AG09309 (cell line): ENCODE measurements around the gene SERPINB13.

Experiments used
- DNase-seq: peaks from one replicate; pipeline ENCODE4 v3.0.0-alpha.2; 2010; ENCODE audit warnings: low read depth
- H3K4me3 ChIP-seq: 2 replicates; pipeline ENCODE4 v1.5.1; 2011; ENCODE audit warnings: mild to moderate bottlenecking, low read depth, low read length, moderate library complexity; ENCODE audit not compliant: control insufficient read depth
- TF ChIP-seq, protein P1 (sequence below): IDR thresholded peaks from 2 replicates; pipeline ENCODE4 v1.5.1; 2011; ENCODE audit warnings: mild to moderate bottlenecking, low read depth, low read length, inconsistent platforms; ENCODE audit not compliant: insufficient read depth, control insufficient read depth; ENCODE audit errors: missing control alignments

Gene SERPINB13

DNA sequence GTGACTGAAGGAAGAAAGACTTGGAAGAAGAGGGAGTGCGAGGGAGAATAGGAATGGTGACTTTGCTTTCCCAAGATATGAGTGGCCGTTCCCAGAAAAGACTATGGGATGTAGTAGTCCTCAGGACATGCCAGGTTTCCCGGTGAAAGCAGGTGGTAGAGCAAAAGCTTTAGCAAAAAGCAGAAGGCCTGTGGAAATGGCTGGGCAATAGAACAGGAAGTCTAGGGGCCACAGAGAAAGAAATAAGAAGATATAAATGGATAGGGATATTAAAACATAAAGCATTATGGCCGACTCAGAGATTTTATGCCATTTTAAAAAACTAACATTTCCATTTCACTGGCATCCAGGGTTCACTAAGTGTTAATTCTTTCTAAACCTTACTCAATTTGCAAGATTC, 1.2 kb upstream of the SERPINB13 start:
- no peak for DNase-seq
- no peak overlapping the region for H3K4me3 ChIP-seq
- TF ChIP-seq, protein P1, sequence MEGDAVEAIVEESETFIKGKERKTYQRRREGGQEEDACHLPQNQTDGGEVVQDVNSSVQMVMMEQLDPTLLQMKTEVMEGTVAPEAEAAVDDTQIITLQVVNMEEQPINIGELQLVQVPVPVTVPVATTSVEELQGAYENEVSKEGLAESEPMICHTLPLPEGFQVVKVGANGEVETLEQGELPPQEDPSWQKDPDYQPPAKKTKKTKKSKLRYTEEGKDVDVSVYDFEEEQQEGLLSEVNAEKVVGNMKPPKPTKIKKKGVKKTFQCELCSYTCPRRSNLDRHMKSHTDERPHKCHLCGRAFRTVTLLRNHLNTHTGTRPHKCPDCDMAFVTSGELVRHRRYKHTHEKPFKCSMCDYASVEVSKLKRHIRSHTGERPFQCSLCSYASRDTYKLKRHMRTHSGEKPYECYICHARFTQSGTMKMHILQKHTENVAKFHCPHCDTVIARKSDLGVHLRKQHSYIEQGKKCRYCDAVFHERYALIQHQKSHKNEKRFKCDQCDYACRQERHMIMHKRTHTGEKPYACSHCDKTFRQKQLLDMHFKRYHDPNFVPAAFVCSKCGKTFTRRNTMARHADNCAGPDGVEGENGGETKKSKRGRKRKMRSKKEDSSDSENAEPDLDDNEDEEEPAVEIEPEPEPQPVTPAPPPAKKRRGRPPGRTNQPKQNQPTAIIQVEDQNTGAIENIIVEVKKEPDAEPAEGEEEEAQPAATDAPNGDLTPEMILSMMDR, result no peak

DNA sequence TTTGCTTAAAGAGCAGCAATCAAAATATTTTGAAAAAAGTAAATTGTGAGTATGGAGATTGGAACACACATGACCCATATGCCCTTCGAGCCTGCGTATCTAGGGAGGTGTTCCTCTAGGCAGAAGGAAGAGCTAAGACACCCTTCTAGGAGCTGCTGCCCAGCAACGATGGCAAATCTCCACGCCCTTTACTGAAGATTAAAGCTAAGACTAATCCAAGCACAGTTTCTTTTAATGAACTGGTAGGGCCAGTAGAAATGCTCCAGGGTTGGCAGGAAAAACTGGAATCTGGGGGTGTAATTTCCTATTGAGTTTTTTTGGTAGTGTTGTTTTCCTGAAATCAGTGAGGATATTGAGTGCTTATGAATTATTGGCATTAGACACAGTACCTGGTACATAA, 712 bp upstream of the SERPINB13 start:
- TF ChIP-seq, protein P1, result no peak

GRCh38 chr18:63588909-63589308, 1.8 kb downstream of the SERPINB13 start:
- no peak for DNase-seq
- TF ChIP-seq, protein P1, result no peak
- H3K4me3 ChIP-seq, result no peak overlapping the region

More for the DNA sequence above, 712 bp upstream of the SERPINB13 start:
- DNase-seq, result no peak
- H3K4me3 ChIP-seq, result no peak overlapping the region

DNA sequence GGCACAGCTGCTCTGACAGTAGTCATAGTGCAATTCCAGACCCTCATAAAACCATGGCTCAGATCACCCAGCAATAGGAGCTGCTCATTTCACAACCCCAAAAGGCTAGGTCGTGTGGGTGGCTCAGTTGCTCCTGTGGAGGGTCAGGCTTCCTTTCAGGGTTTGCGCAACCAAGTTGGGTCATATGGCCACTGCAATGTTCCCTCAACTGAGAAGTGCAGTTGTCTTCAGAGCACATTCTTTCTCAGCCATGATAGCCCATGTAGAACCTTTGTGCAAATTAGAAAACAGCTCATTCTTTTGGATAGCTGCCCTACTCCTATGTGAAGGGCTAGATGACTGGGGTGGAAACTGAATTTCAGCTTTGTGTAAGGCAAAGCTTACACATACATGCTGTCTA, 3.2 kb downstream of the SERPINB13 start:
- no peak for DNase-seq
- TF ChIP-seq, protein P1, result no peak
- H3K4me3 ChIP-seq, result no peak overlapping the region

DNA sequence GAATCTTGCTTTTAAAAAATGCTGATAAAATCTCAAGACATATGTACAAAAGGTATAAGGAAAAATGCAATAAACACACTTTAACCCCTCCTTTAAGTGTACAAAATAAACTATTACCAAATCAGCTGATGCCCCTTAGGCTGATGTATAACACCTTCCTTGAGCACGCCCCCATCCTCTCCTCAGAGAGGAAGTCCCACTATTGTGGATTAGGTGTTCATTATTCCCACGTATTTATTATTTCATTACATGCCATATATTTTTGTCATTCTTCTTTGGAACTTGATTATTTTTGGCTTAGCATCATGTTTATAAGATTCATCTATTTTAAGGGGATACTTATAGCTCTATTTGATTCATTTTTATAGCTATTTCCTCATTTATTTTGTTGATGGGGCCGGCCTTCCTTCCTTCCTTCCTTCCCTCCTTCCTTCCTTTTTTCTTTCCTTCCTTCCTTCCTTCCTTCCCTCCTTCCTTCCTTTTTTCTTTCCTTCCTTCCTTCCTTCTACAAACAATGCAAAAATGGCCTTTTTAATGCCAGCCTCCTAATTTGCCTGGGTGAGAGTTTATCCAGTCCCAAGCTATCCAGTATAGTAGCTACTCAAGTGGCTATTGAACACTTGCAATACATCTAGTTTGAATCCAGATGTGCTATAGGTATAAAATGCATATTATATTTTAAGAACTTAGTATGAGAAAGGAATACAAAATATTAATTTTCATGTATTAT, 4.0 kb downstream of the SERPINB13 start:
- TF ChIP-seq, protein P1, result no peak
- no peak overlapping the region for H3K4me3 ChIP-seq
- DNase-seq, result no peak

DNA sequence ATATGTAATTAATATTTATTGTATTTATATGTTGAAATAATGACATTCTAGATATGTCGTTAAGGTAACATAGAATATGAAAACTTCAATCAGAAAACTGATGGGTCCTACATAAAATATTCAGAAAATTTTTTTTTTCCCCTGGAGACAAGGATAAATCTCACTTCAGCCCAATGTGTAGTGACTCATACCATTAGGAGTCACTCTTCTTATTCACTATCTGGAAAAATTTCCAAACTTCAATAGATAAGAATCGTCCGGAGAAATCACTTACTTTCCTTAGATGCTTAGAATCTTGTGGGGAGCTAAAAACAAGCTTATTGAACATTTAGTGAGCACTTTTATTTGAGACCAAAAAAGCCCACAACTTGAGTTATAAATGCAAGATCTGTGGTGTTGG, 4.6 kb downstream of the SERPINB13 start:
- TF ChIP-seq, protein P1, result no peak

More for the DNA sequence above, 4.6 kb downstream of the SERPINB13 start:
- H3K4me3 ChIP-seq, result no peak overlapping the region
- no peak for DNase-seq
